Trophoblast cell (in vitro differentiated cells and primary cell): ENCODE data around the gene CCDC89. TPM values are rescaled to one million over a fixed set of nuclear protein-coding genes. Genes with fewer than 3 reads are reported as not detected.

ENCODE experiments used
- DNase-seq, 2 donors: peaks; one replicate each; pipeline ENCODE4 v3.0.0-alpha.2; 2016
- H2AFZ ChIP-seq: 2 replicates; pipeline ENCODE4 v1.6.1; 2013; ENCODE audit warnings: low read length, moderate library complexity, mild to moderate bottlenecking; ENCODE audit not compliant: insufficient read depth, poor library complexity
- H2AK5ac ChIP-seq: 2 replicates; pipeline ENCODE4 v1.6.1; 2013; ENCODE audit warnings: mild to moderate bottlenecking, low read length
- H2BK120ac ChIP-seq: 2 replicates; pipeline ENCODE4 v1.6.1; 2013; ENCODE audit warnings: low read length, mild to moderate bottlenecking, moderate library complexity; ENCODE audit not compliant: insufficient read depth, poor library complexity
- H2BK12ac ChIP-seq: 2 replicates; pipeline ENCODE4 v1.6.1; 2013; ENCODE audit warnings: mild to moderate bottlenecking, low read length, moderate library complexity
- H2BK5ac ChIP-seq: 2 replicates; pipeline ENCODE4 v1.6.1; 2013; ENCODE audit warnings: low read length, low read depth, moderate library complexity, mild to moderate bottlenecking; ENCODE audit not compliant: poor library complexity
- H3K14ac ChIP-seq: 2 replicates; pipeline ENCODE4 v1.6.1; 2013; ENCODE audit warnings: mild to moderate bottlenecking, low read length
- H3K18ac ChIP-seq: 2 replicates; pipeline ENCODE4 v1.6.1; 2013; ENCODE audit warnings: mild to moderate bottlenecking, low read length
- H3K23ac ChIP-seq: 2 replicates; pipeline ENCODE4 v1.6.1; 2013; ENCODE audit warnings: low read length
- H3K27ac ChIP-seq: 2 replicates; pipeline ENCODE4 v1.5.1; 2013; ENCODE audit warnings: low read depth, mild to moderate bottlenecking, inconsistent platforms, low read length, moderate library complexity
- H3K27me3 ChIP-seq: 2 replicates; pipeline ENCODE4 v1.6.1; 2013; ENCODE audit warnings: inconsistent platforms, mild to moderate bottlenecking, low read length, moderate library complexity; ENCODE audit not compliant: insufficient read depth
- H3K36me3 ChIP-seq, 2 experiments: 1 replicate in 1 of 2; 2 replicates in 1 of 2; pipeline ENCODE4 v1.6.1; 2013; ENCODE audit warnings: low read length in 2 of 2, mild to moderate bottlenecking in 2 of 2, moderate library complexity in 1 of 2; ENCODE audit not compliant: insufficient read depth in 2 of 2, control insufficient read depth in 1 of 2
- H3K4ac ChIP-seq: 2 replicates; pipeline ENCODE4 v1.6.1; 2013; ENCODE audit warnings: low read depth, mild to moderate bottlenecking, low read length, moderate library complexity
- H3K4me1 ChIP-seq, 2 experiments: 1 replicate in 1 of 2; 2 replicates in 1 of 2; pipeline ENCODE4 v1.6.1; 2013; ENCODE audit warnings: low read length in 2 of 2, mild to moderate bottlenecking in 2 of 2, moderate library complexity in 1 of 2; ENCODE audit not compliant: insufficient read depth in 2 of 2, control insufficient read depth in 1 of 2
- H3K4me2 ChIP-seq: 2 replicates; pipeline ENCODE4 v1.6.1; 2013; ENCODE audit warnings: inconsistent platforms, mild to moderate bottlenecking, low read length, moderate library complexity
- H3K4me3 ChIP-seq: 2 replicates; pipeline ENCODE4 v1.5.1; 2013; ENCODE audit warnings: mild to moderate bottlenecking, low read depth, low read length, inconsistent platforms
- H3K79me1 ChIP-seq: one replicate; pipeline ENCODE4 v1.6.1; 2013; ENCODE audit warnings: low read length
- H3K79me2 ChIP-seq: 2 replicates; pipeline ENCODE4 v1.6.1; 2013; ENCODE audit warnings: low read length, mild to moderate bottlenecking; ENCODE audit not compliant: control insufficient read depth, insufficient read depth, poor library complexity
- H3K9ac ChIP-seq: 2 replicates; pipeline ENCODE4 v1.6.1; 2013; ENCODE audit warnings: mild to moderate bottlenecking, low read length
- H3K9me3 ChIP-seq: 2 replicates; pipeline ENCODE4 v1.6.1; 2013; ENCODE audit warnings: low read depth, mild to moderate bottlenecking, control low read depth, inconsistent platforms, low read length; ENCODE audit not compliant: insufficient read depth
- H4K12ac ChIP-seq: 2 replicates; pipeline ENCODE4 v1.6.1; 2013; ENCODE audit warnings: low read depth, mild to moderate bottlenecking, low read length, moderate library complexity
- H4K8ac ChIP-seq: 2 replicates; pipeline ENCODE4 v1.6.1; 2013; ENCODE audit warnings: low read depth, mild to moderate bottlenecking, low read length, moderate library complexity
- H4K91ac ChIP-seq: one replicate; pipeline ENCODE4 v1.6.1; 2013; ENCODE audit warnings: low read depth, mild to moderate bottlenecking, low read length, moderate library complexity
- WGBS: extraction: QIAGEN DNeasy Blood & Tissue Kit; methylation state at CpG from one replicate; pipeline ENCODE4 v1.1.7; 2013; ENCODE audit warnings: missing lambda C conversion rate; ENCODE audit not compliant: insufficient read length, insufficient coverage; ENCODE audit errors: extremely low coverage; 5-methylcytosine and 5-hydroxymethylcytosine counted together
- polyA plus RNA-seq: library from polyadenylated mRNA; stranded (reverse); fragments of 200-250 nt; gene quantifications from 2 replicates; pipeline ENCODE4 v1.2.3, GENCODE V29; 2013

The CCDC89 gene
- polyA plus RNA-seq = 0.04 and 0.06 TPM in 2 replicates

GRCh38 chr11:85685820-85686459, at the start of gene CCDC89:
CCDC89 (minus strand) TSS chr11:85686195; CDS start chr11:85686130, 65 bp downstream.
- Histone ChIP-seq H3K36me3 (no peaks in the 10 kb centered on the region), H3K4me2 (no peak within 1 kb of the TSS), H3K4ac (no peak within 1 kb of the TSS), H3K27ac (no peak within 1 kb of the TSS), H4K8ac (peak within 1 kb of the TSS; percentile 31), H4K91ac (no peak within 1 kb of the TSS), H3K27me3 (no peaks in the 10 kb centered on the region), H2AK5ac (no peak within 1 kb of the TSS), H3K79me1 (no peaks in the 10 kb centered on the region), H4K12ac (no peak within 1 kb of the TSS), H3K18ac (no peak within 1 kb of the TSS), H2BK120ac (no peak within 1 kb of the TSS), H3K79me2 (peaks cover 2% of the 10 kb centered on the region), H3K14ac (no peak within 1 kb of the TSS), H2BK12ac (no peak within 1 kb of the TSS), H3K23ac (no peak within 1 kb of the TSS), H3K9ac (no peak within 1 kb of the TSS), H3K4me3 (no peak within 1 kb of the TSS), H2BK5ac (no peak within 1 kb of the TSS), H3K9me3 (peaks cover 2% of the 10 kb centered on the region), H3K4me1 (peaks cover 0 to 5% of the 10 kb centered on the region in 2 experiments), H2AFZ (no peak within 1 kb of the TSS)
- no CpG with 5 or more reads among the region's 13 CpGs for WGBS
- DNase-seq = peak in 1 of 2 donors; percentile 25

GRCh38 chr11:85732965-85733364, 47.0 kb upstream of the CCDC89 start:
- H2AFZ ChIP-seq = no peak overlapping the region
- DNase-seq = peak in 1 of 2 donors; percentile 36
- H3K4me1 ChIP-seq = peaks cover 0 to 2% of the 10 kb centered on the region in 2 experiments
- H3K27ac ChIP-seq = no peak overlapping the region
- H2BK5ac ChIP-seq = no peak overlapping the region
- H3K23ac ChIP-seq = no peak overlapping the region
- no peaks in the 10 kb centered on the region for H3K27me3 ChIP-seq
- H3K4ac ChIP-seq = no peak overlapping the region
- H3K14ac ChIP-seq = no peak overlapping the region
- H3K79me2 ChIP-seq = no peaks in the 10 kb centered on the region
- H4K12ac ChIP-seq = no peak overlapping the region
- H2BK120ac ChIP-seq = no peak overlapping the region
- no peaks in the 10 kb centered on the region for H3K36me3 ChIP-seq
- H3K9ac ChIP-seq = no peak overlapping the region
- no peaks in the 10 kb centered on the region for H3K79me1 ChIP-seq
- no peak overlapping the region for H4K91ac ChIP-seq
- no peaks in the 10 kb centered on the region for H3K9me3 ChIP-seq
- H2BK12ac ChIP-seq = no peak overlapping the region
- H4K8ac ChIP-seq = no peak overlapping the region
- H2AK5ac ChIP-seq = no peak overlapping the region
- H3K4me3 ChIP-seq = no peak overlapping the region
- no peak overlapping the region for H3K18ac ChIP-seq
- no peak overlapping the region for H3K4me2 ChIP-seq

- H3K9ac ChIP-seq = no peak overlapping the region
- H3K23ac ChIP-seq = no peak overlapping the region
Observed at GRCh38 chr11:85726381-85726780, 40.4 kb upstream of the CCDC89 start.

GRCh38 chr11:85725510-85726258, 39.7 kb upstream of the CCDC89 start:
- Histone ChIP-seq H3K9ac (no peak overlapping the region), H4K12ac (no peak overlapping the region), H4K8ac (peak overlapping the region; percentile 23), H2AFZ (no peak overlapping the region), H3K4ac (no peak overlapping the region), H3K9me3 (no peaks in the 10 kb centered on the region), H2BK120ac (peak overlapping the region; percentile 38), H3K18ac (no peak overlapping the region), H2BK5ac (no peak overlapping the region), H3K27ac (no peak overlapping the region), H3K36me3 (no peaks in the 10 kb centered on the region), H3K14ac (no peak overlapping the region), H2BK12ac (no peak overlapping the region), H3K4me2 (no peak overlapping the region), H2AK5ac (no peak overlapping the region), H3K4me3 (no peak overlapping the region), H3K23ac (no peak overlapping the region), H3K79me1 (peaks cover 3% of the 10 kb centered on the region), H3K4me1 (peaks cover 0 to 1% of the 10 kb centered on the region in 2 experiments), H4K91ac (peak overlapping the region; percentile 18), H3K27me3 (no peaks in the 10 kb centered on the region), H3K79me2 (no peaks in the 10 kb centered on the region)
- WGBS = no CpG with 5 or more reads among the region's 3 CpGs
- peak in 1 of 2 donors; percentile 82 for DNase-seq

More at GRCh38 chr11:85726381-85726780, 40.4 kb upstream of the CCDC89 start:
- Histone ChIP-seq H3K79me2 (no peaks in the 10 kb centered on the region), H3K4ac (no peak overlapping the region), H3K14ac (no peak overlapping the region), H3K27ac (no peak overlapping the region), H3K4me1 (peaks cover 0 to 1% of the 10 kb centered on the region in 2 experiments), H2AK5ac (no peak overlapping the region), H3K18ac (no peak overlapping the region), H3K36me3 (no peaks in the 10 kb centered on the region), H4K12ac (no peak overlapping the region), H2BK120ac (no peak overlapping the region), H3K9me3 (no peaks in the 10 kb centered on the region), H3K79me1 (peaks cover 3% of the 10 kb centered on the region), H4K8ac (no peak overlapping the region), H3K4me3 (no peak overlapping the region), H3K27me3 (no peaks in the 10 kb centered on the region), H2BK12ac (peak overlapping the region; percentile 64), H4K91ac (no peak overlapping the region), H2AFZ (no peak overlapping the region), H2BK5ac (no peak overlapping the region), H3K4me2 (no peak overlapping the region)
- DNase-seq = no peak
- no CpG with 5 or more reads among the region's 3 CpGs for WGBS
